GM18873 (cell line): ENCODE measurements around the gene SYTL5.
"Not testable (repeated sequence)": the region's sequence is repeated elsewhere in the genome, so short reads cannot be mapped to it uniquely, and the experiment has no call there.

ENCODE experiments used
- ATAC-seq: cut with Tn5 transposase; IDR thresholded peaks from one replicate; pipeline ENCODE4 v1.9.1; 2021; ENCODE audit warnings: mild to moderate bottlenecking, moderate library complexity, moderate number of reproducible peaks; ENCODE audit not compliant: unreplicated experiment, low FRiP score

The SYTL5 gene

GRCh38 chrX:38006291-38006690, at the start of gene SYTL5:
Gene SYTL5, plus strand, starts transcription at chrX:38006553. Its CDS starts 27,337 bp downstream, at chrX:38033890.
- ATAC-seq, result no peak

- no peak for ATAC-seq
These were observed 47.7 kb upstream of the SYTL5 start for GRCh38 chrX:37958525-37959211.

- no peak for ATAC-seq
These were observed 46.9 kb upstream of the SYTL5 start for GRCh38 chrX:37959212-37960021.

GRCh38 chrX:37961118-37961517, 45.2 kb upstream of the SYTL5 start:
- no peak for ATAC-seq

- no peak for ATAC-seq
These were observed 38.6 kb upstream of the SYTL5 start for GRCh38 chrX:37967714-37968113.

- ATAC-seq, result no peak
These were observed 30.9 kb upstream of the SYTL5 start for GRCh38 chrX:37975421-37975820.

- ATAC-seq, result no peak
These were observed 30.2 kb upstream of the SYTL5 start for GRCh38 chrX:37976153-37976552.

- ATAC-seq, result no peak
These were observed 21.5 kb upstream of the SYTL5 start for GRCh38 chrX:37984880-37985279.

GRCh38 chrX:37986893-37987292, 19.5 kb upstream of the SYTL5 start:
- no peak for ATAC-seq

- no peak for ATAC-seq
These were observed 17.0 kb upstream of the SYTL5 start for GRCh38 chrX:37989304-37989703.

GRCh38 chrX:37991303-37991702, 15.1 kb upstream of the SYTL5 start:
- ATAC-seq, result not testable (repeated sequence)

- no peak for ATAC-seq
These were observed 13.2 kb upstream of the SYTL5 start for GRCh38 chrX:37993176-37993575.

GRCh38 chrX:37993837-37994619, 12.3 kb upstream of the SYTL5 start:
- no peak for ATAC-seq

GRCh38 chrX:37995428-37995827, 10.9 kb upstream of the SYTL5 start:
- ATAC-seq, result no peak

- ATAC-seq, result no peak
These were observed 9.3 kb upstream of the SYTL5 start for GRCh38 chrX:37997096-37997495.

- no peak for ATAC-seq
These were observed 7.6 kb upstream of the SYTL5 start for GRCh38 chrX:37998586-37999262.

- ATAC-seq, result no peak
These were observed 5.6 kb upstream of the SYTL5 start for GRCh38 chrX:38000706-38001105.

- no peak for ATAC-seq
These were observed 2.3 kb upstream of the SYTL5 start for GRCh38 chrX:38004046-38004445.

GRCh38 chrX:38006778-38007177, 425 bp downstream of the SYTL5 start:
- no peak for ATAC-seq

- no peak for ATAC-seq
These were observed 2.3 kb downstream of the SYTL5 start for GRCh38 chrX:38008658-38009057.

GRCh38 chrX:38009641-38010040, 3.3 kb downstream of the SYTL5 start:
- ATAC-seq, result no peak
